Hematopoietic multipotent progenitor cell treated with erythropoietin and hydrocortisone succinate and interleukin-3 and kit ligand, for 15 days (in vitro differentiated cells): ENCODE results near the gene ARHGEF17.

Experiments
- DNase-seq: peaks from one replicate; pipeline ENCODE4 v3.0.0-alpha.2; 2015; ENCODE audit warnings: low spot score

The ARHGEF17 gene

GRCh38 chr11:73412308-73412707 is 104.2 kb downstream of the ARHGEF17 start:
- no peak for DNase-seq

- DNase-seq: no peak
Observed at GRCh38 chr11:73413256-73413655, 105.2 kb downstream of the ARHGEF17 start.

GRCh38 chr11:73414977-73415651 is 107.0 kb downstream of the ARHGEF17 start:
- DNase-seq: no peak

- no peak for DNase-seq
Observed at GRCh38 chr11:73415854-73416615, 108.0 kb downstream of the ARHGEF17 start.

GRCh38 chr11:73416786-73417185 is 108.7 kb downstream of the ARHGEF17 start:
- DNase-seq: no peak
